ENCODE measurements around the gene OR52K2.
"Not testable (repeated sequence)": the region's sequence is repeated elsewhere in the genome, so short reads cannot be mapped to it uniquely, and the experiment has no call there.

OR52K2 gene

DNA sequence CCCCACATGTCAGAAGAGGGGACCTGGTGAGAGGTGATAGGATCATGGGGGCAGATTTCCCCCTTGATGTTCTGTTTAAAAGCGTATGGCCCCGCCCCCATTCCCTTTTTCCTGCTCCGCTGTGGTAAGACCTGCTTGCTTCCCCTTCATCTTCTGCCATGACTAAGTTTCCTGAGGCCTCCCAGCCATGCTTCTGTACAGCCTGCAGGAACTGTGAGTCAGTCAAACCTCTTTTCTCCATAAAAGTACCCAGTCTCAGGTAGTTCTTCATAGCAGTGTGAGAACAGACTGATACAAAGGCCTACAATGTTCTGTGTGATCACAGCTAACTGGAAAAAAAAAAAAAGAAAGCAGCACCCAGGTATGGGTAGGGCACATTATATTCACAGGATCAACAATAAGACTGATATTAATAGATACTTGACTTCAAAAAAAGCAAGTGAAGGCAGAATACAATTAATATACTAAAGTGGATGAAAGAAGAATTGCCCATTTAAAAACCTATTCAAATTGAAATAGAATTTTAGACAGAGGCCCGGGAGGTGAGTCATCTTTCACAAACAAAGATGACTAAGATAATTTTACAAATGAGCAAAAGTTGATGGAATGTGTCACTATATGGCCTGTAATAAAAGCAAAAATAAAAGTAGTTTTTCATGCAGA lies 31.6 kb downstream of the OR52K2 start:
- no peak for DNase-seq (ENCODE audit: low read depth in 2 of 2)

DNA sequence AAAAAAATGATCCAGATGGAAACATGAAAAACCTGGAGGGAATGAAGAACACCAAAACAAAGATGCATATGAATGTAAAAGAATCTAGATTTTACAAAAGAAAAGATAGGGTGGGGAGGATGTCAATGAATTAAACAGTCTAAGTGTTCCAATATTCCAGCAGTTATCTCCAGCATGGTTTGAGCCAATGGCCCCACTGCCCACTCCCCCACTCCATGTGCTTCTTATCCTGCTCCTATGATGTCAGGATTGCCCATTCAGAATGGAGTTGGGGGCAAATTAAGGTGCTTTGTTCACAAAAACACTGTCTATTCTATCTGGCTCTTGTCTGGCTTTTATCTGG lies 32.1 kb downstream of the OR52K2 start:
- DNase-seq (ENCODE audit: low read depth in 2 of 2), result no peak

GRCh38 chr11:4482445-4482844 lies 33.4 kb downstream of the OR52K2 start, which contains the start of gene OR52K1:
Gene OR52K1, plus strand, starts transcription at chr11:4482646. Its CDS starts 6,255 bp downstream, at chr11:4488901.
- no peak for DNase-seq (ENCODE audit: low read depth in 2 of 2)

DNA sequence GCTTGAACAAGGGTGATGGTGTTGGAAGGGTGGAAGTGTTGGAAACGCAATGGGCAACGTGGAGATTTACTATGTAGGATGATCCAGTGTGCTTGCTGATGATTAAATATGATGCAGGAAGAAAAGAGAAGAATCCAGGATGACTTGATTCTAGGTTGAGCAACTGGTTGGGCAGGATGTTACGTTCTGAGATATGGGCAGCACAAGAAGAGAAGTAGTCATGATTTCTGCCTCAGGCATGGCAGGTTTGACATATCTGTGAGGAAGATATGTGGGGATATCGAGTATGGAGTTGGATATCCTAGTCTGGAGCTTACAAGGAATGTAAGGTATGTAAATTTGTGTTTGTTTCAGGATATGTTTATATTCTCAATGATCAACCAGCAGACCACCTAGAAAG lies 35.2 kb downstream of the OR52K2 start:
- no peak for DNase-seq (ENCODE audit: low read depth in 2 of 2)

DNA sequence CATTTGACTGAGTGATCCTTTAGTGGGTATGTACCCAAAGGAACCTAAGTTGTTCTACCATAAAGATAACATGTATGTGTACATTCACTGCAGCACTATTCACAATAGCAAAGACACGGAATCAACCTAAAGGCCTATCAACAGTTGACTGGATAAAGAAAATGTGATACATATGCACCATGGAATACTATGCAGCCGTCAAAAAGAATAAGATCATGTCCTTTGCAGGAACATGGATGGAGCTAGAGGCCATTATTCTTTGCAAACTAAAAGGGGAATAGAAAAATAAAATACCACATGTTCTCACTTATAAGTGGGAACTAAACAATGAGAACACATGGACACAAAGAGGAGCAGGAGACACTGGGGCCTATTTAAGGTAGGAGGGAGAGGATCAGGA lies 42.3 kb downstream of the OR52K2 start:
- DNase-seq (ENCODE audit: low read depth in 2 of 2), result not testable (repeated sequence)

- DNase-seq (ENCODE audit: low read depth in 2 of 2), result no peak
Measured at GRCh38 chr11:4491878-4492606, 42.9 kb downstream of the OR52K2 start.

DNA sequence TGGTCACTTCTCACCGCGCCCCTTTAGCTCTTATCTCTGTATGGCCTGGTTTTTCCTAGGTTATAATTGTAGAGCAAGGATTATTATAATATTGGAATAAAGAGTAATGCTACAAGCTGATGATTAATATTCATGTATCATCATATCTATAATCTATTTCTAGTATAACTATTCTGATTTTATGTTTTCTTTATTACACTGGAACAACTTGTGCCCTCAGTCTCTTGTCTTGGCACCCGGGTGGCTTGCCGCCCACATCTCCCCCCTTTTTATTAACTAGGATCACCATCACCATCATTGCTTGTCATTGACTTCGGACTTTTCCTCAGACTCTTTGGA lies 44.4 kb downstream of the OR52K2 start:
- no peak for DNase-seq (ENCODE audit: low read depth in 2 of 2)

- no peak for DNase-seq (ENCODE audit: low read depth in 2 of 2)
Measured at GRCh38 chr11:4495487-4495886, 46.4 kb downstream of the OR52K2 start.

GRCh38 chr11:4495986-4496385 lies 46.9 kb downstream of the OR52K2 start:
- no peak for DNase-seq (ENCODE audit: low read depth in 2 of 2)

DNA sequence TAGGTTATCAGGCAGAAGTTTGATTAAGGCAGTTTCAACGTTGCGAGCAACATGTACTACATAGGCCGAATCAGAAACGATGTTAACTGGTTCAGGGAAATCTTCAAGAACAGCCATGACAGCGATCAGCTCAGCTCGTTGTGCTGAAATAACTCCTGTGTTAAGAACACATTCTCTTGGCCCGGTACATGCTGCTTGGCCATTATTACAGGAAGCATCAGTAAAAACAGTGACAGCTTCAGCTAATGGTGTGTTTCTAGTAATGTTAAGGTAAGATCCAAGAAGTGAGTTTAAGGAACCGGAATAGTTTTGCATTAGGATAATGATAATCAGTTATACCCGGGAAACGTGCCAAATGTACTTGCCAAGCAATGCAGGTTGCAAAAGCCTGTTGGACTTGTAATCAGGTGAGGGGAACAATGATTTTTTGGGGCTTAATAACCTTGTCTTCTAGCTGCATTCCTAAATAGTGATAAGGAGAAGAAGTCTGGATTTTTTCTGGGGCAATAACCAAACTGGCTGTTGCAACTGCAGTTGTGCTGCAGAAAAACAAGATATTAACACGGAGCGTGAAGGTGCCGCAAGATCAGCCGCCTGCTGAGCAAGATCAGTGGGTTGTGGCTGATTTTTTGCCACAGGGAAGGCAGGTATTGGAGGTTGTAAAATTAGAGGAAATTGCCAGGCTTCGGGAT lies 47.6 kb downstream of the OR52K2 start:
- no peak for DNase-seq (ENCODE audit: low read depth in 2 of 2)

All from fibroblast of skin of left biceps (primary cell).